HUDEP-2 (cell line): ENCODE data around the gene AGBL3.

Source experiments
- DNase-seq, 76 experiments: peaks; one replicate each; lab custom pipeline; 2025; ENCODE audit not compliant: unreplicated experiment in 76 of 76; lab: John Stamatoyannopoulos, UW

Gene AGBL3

GRCh38 chr7:134986363-134987251 is at the start of gene AGBL3:
Gene AGBL3, plus strand, starts transcription at chr7:134986508. Its CDS starts 1,426 bp downstream, at chr7:134987934.
- peak; percentile 27 to 92 (median 83) for DNase-seq

GRCh38 chr7:134936893-134937510 is 49.3 kb upstream of the AGBL3 start:
- no peak for DNase-seq

- no peak for DNase-seq
Observed at GRCh38 chr7:134938141-134938540, 48.2 kb upstream of the AGBL3 start.

DNA sequence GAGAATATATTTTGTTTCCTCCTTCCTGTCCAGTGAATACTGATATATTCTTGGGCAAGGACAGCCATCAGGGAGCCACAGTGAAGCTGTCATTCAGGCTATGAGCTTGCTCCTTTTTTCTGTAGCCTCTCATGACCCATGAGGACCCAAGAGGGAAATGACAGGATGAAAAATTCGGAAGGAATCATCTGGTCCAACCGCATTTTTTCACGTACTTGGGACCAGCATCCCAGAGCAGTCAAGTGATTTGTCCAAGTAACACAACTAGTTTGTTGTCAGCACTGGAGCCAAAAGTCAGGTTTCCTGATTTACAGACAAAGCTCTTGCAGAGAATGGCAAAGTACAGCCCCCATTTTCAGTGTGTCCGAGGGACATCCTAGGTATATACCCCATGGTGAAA is 47.2 kb upstream of the AGBL3 start:
- DNase-seq = no peak

- DNase-seq = no peak
Observed at GRCh38 chr7:134940729-134941128, 45.6 kb upstream of the AGBL3 start.

- no peak for DNase-seq
Observed at GRCh38 chr7:134941185-134941900, 45.0 kb upstream of the AGBL3 start.

GRCh38 chr7:134941952-134942351 is 44.4 kb upstream of the AGBL3 start:
- no peak for DNase-seq

GRCh38 chr7:134942690-134943466 is 43.4 kb upstream of the AGBL3 start:
- no peak for DNase-seq

DNA sequence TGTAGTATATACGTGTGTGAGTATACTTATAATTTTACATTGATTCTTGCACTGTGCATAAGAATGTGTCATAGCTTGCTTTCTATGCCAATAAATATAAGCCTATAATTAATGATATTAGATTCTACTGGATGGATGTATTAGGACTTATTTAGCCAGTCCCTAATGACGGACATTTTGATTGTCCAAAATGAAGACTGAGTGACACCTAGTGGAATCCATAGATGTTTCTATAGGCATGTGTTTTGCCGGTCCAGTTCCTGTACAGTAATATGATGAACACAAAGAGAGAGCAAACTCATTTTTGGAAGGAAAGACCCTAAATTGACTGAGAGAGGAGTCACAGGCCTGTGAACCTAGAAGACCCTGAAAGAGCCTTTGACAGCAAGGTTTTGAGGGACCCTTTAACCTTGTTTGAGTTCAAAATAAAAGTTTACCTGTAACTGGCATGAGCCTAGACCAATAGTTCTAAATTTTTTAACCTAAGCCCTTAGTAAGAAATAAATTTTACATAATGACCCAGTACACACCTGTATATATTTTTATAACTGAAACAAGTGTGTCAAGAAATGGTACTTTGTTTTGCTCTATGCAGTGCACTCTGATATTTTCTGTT is 42.4 kb upstream of the AGBL3 start:
- DNase-seq = peak in 2 of 76 experiments; percentile 1 to 2

- DNase-seq = no peak
Observed at GRCh38 chr7:134945691-134946090, 40.6 kb upstream of the AGBL3 start.

DNA sequence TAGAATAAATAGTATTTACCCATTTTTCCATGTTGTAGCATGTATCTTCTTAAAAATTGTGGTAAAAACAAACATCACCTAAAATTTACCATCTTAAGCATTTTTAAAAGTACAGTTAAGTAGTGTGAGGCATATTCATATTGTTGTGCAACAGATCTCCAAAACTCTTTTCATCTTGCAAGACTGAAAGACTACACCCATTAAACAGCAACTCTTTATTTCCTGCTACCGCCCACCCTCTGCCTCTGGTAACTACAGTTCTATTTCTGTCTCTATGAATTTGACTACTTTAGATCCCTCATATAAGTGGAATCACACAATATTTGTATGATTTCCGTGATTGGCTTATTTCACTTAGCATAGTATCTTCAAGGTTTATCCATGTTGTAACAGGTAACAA is 40.0 kb upstream of the AGBL3 start:
- no peak for DNase-seq

GRCh38 chr7:134947329-134947728 is 39.0 kb upstream of the AGBL3 start:
- DNase-seq = no peak

DNA sequence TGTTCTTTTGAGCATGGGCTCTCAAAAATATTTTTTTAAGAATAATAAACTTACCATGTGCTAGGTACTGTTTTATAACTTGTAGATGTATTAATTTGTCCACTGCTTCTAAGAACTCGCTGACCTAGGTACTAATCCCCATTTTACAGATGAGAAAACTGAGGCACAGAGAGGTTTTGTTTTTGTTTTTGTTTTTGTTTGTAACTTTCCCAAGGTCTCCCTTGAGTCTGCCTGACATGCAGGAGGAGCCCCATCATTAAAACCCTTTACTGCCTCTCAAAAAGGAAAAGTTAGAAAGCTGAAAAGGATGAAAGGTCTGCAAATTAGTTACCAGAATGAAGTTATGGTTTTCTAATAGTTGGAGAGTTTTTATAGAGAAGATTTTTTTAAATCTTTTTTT is 38.5 kb upstream of the AGBL3 start:
- no peak for DNase-seq

DNA sequence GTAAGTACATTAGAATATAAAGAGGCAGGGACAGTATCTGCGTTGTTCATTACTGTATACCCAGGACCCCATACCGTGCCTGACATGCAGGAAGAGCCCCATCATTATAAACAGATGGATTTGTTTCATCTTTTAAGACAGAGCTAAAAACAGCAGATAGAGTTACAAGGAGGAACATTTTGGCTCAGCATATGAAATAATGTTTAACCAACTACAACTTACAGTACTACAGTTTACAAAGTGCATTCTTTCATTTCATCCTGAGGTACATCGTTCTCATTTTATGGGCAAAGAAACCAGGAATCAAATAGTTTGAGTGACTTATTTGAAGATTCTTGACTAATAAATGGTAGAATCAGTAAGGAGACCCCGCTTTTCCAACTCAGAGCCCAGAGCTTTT is 38.1 kb upstream of the AGBL3 start:
- no peak for DNase-seq

DNA sequence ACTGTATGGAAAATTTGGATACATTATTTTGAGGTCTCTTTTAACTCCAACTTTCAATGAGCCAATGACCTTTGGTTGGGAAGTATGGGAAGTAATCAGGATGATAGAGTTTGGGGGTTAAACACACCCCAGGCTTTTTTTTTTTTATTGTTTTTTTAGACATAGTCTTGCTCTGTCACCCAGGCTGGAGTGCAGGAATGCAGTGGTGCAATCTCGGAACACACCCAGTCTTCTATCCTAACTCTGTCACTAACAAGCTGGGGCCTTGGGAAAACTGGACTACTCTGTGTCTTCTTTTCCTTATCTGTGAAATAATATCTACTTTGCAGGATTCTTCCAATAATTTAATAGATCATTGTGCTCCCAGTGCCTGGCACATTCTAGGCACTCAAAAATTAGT is 37.6 kb upstream of the AGBL3 start:
- no peak for DNase-seq

DNA sequence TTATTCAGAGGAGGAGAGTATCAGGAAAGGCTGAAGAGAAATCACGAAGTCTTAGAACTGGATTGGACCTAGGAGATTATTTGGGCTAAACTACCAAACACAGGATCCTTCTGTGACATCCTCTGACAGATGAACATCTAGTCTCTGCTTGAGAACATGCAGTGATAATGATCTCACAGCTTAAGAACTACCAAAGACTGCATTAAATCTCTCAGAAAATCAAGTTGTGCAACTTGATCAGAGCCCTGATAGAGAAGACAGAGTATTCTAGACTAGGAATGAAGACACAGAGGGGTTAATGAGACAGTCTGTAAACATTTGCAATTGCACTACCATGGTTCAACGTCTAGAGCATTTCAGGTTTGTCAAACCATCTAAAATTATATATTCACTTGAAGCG is 37.1 kb upstream of the AGBL3 start:
- DNase-seq = no peak

DNA sequence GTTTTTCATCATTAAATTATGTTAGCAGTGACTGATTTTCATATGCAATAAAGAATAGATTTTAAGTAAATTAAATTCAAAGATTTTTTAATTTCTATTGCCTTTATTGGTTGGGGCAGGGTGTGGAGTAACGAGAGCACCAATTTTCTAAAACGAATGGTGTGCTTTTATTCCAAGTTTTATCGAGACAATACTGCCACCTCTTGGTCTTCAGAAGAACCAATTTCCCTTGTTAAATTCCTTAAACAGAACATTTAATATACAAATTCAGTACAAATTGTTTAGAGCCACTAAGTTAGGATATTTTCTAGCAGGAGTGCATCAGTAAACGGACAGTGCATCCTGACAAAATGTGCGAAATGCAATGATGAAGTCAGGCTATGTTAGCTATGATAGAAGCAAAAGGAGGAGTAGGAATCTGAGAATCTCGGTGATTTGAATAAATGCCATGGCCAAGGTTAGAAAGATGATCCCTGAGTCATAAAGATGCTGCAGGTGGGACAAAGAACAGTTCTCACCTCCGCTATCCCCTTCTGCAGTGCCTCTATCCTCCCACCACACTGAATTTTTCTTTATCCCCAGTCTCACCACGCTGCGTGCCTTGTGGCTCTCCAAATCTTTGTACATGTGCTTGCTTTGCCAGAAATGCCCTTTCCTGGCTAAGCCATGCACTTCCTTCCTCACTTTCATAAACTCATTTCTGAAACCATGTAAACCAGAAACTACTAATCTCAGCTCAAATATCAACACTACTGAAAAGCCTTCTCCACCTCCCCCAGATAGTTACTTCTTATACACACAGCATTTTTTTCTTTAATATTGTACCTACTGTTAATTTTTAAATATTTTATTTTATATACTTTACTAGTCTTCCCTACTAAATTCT is 31.9 kb upstream of the AGBL3 start:
- peak in 2 of 76 experiments; percentile 1 to 5 for DNase-seq

DNA sequence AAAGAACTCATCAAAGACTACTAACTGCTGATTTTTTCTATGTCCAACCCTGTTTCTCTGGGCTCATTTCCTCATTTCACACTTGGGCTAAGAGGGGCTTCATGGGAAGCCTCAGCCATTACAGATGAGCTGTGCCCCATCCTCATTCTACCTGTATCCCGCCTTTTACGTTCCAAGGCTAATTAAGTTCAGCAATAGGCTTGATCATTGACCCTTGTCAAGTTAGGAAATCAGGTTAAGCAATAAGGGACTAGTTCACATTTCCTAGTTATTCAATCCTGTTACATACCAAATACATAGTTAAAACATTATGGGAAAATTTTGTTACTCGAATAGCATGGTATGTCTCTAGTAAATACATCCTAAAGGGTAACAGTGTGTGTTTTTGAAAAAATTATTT is 29.3 kb upstream of the AGBL3 start:
- no peak for DNase-seq

- DNase-seq = no peak
Observed at GRCh38 chr7:134959810-134960209, 26.5 kb upstream of the AGBL3 start.
